Left ventricle myocardium inferior (tissue), 1 donor: ENCODE data around the gene AHR. TPM values are rescaled to one million over a fixed set of nuclear protein-coding genes. Genes with fewer than 3 reads are reported as not detected.
"Not testable (repeated sequence)": the region's sequence is repeated elsewhere in the genome, so short reads cannot be mapped to it uniquely, and the experiment has no call there.

ENCODE experiments used
- DNase-seq: peaks from one replicate; pipeline ENCODE4 v3.0.0-alpha.2; 2020
- H3K27ac ChIP-seq: fragments of 200-600 bp; replicated peaks from 2 replicates; pipeline ENCODE4 v1.8.0; 2021
- H3K27me3 ChIP-seq: fragments of 200-600 bp; 2 replicates; pipeline ENCODE4 v1.8.0; 2021; ENCODE audit warnings: low read depth
- H3K36me3 ChIP-seq: fragments of 200-600 bp; 2 replicates; pipeline ENCODE4 v1.8.0; 2021
- H3K4me1 ChIP-seq: fragments of 200-600 bp; 2 replicates; pipeline ENCODE4 v1.8.0; 2021
- H3K4me3 ChIP-seq: fragments of 200-600 bp; 2 replicates; pipeline ENCODE4 v1.8.0; 2021; ENCODE audit warnings: mild to moderate bottlenecking, moderate library complexity
- H3K9me3 ChIP-seq: fragments of 200-600 bp; replicated peaks from 2 replicates; pipeline ENCODE4 v1.8.0; 2021
- CTCF ChIP-seq: fragments of 200-600 bp; IDR thresholded peaks from 2 replicates; pipeline ENCODE4 v1.8.0; 2021; ENCODE audit warnings: antibody characterized with exemption, mild to moderate bottlenecking, borderline replicate concordance
- intact Hi-C: fragments of 100-400 bp; cut with micrococcal nuclease; formaldehyde crosslinking; loops from one replicate; pipeline ENCODE4 v1.11.0; 2022
- total RNA-seq: library from RNA; stranded (reverse); fragmentation: NEBNext Ultra II Directional; extraction: Animal tissue kit (Norgen Biotek cat#: 25700); gene quantifications from one replicate; pipeline ENCODE4 v1.2.1, GENCODE V29; 2021
- donor health status: DM: no; HTN: yes; CAD: no; lungs with severe emphysema.

Gene AHR
- total RNA-seq, 1 donor from 2014 or later: 24.9 TPM

DNA sequence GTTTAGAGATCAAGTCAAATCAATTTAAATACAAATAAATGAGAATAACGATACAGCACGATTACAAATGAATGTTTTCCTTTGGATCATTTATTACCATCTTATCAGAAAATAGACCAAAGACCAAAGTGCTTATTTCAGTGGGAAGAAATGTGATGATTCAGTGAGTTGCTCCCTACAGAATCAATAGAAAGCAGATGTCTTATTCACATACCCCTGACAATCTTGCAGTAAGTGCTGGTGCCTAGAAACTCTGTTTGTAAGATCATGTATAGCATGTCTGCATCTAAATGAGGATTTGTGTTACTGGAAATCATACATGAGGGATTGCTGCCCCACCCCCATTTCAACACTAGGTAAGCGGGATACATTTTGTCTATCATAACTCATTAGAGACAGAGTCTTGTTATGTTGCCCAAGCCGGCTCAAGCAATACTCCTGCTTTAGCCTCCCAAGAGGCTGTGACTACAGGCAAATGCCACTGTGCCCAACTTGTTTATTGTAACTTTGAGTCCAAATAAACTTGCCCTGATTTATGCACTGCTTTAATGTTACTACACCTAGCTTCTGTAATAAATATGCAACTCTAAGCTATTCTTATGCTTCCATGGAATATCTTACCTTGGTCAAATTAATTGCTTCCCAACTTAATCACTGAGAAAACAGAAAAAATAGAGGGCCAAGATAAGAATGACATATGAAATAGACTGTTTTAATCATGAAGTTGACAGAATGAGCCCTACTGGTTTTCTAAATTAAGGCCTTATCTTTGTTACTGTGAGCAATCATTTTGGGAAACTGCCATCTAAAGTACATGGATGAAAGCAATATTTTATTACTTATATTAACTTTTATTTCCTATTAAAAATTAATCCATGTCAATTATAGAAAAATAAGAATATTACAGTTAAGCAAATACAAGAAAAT, 82.5 kb downstream of the AHR start:
- no peak for TF ChIP-seq CTCF
- intact Hi-C loops: no loop called here
- H3K4me3 ChIP-seq: no peak overlapping the region
- H3K27ac ChIP-seq: no peak overlapping the region
- H3K4me1 ChIP-seq: no peaks in the 10 kb centered on the region
- DNase-seq: no peak
- no peaks in the 10 kb centered on the region for H3K9me3 ChIP-seq
- H3K27me3 ChIP-seq: no peaks in the 10 kb centered on the region
- H3K36me3 ChIP-seq: no peaks in the 10 kb centered on the region

DNA sequence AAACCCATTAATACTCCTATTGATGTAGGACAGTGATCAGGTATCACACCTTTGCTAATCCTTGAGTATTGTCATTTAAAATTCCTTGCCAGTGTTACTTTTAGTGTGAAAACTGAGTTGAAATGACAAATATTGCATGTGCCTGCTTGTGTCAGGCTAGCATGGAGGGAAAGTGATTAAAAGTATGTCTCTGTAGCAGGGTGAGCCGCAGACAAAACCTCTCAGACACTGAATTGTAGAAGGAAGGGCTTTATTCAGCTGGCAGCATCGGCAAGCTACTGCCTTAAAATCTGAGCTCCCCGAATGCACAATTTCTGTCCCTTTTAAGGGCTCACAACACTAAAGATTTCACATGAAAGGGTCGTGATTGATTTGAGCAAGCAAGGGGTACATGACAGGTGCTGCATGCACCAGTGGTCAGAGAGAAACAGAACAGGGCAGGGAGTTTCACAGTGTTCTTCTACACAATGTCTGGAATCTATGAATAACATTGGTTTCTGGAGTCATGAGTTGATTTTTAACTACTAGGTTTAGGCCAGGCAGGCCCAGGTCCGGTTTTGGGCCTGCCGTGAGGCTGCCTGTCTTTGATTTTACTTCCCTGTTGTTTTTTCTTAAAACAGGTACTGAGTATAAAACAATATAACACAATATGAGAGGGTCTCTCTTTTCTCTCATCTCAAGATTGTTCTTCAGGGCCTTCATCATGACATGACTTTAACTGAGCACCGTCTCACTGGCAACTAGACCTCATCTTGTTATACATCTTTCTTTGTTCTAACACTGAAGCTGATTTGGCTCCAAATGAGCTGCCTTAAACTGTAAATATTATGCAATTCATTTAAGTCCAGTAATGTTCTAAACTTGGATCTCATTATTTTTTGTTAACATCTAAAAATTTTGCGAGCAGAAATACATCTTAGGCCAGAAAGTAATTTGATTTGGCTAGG, 84.2 kb downstream of the AHR start:
- H3K27ac ChIP-seq, H3K27me3 ChIP-seq, intact Hi-C loops, H3K4me3 ChIP-seq, H3K9me3 ChIP-seq, DNase-seq, H3K36me3 ChIP-seq, H3K4me1 ChIP-seq: not testable (repeated sequence)

- TF ChIP-seq CTCF: no peak
- Histone ChIP-seq H3K27me3 (no peaks in the 10 kb centered on the region), H3K27ac (no peak overlapping the region), H3K4me3 (no peak overlapping the region), H3K9me3 (no peaks in the 10 kb centered on the region), H3K36me3 (no peaks in the 10 kb centered on the region), H3K4me1 (no peaks in the 10 kb centered on the region)
- no peak for DNase-seq
- intact Hi-C loops: no loop called here
Observed at GRCh38 chr7:17384400-17384799, 85.9 kb downstream of the AHR start.

DNA sequence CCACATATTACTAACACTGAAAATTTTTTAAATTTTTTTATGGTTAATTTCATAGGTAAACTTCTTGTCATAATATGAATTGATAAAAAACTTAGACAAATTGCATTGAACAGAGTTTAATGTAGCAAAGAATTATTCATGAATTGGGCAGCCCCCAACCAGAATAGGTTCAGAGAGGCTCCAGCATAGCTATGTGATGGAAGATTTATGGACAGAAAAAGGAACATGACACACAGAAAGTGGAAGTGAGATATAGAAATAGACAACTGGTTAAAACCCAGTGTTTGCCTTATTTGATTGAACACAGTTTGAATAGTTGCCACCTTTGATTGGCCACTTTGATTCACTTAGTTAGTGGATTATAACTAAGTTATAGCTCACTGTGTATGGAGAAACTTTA, 87.2 kb downstream of the AHR start:
- intact Hi-C loops: no loop called here
- no peak overlapping the region for H3K27ac ChIP-seq

DNA sequence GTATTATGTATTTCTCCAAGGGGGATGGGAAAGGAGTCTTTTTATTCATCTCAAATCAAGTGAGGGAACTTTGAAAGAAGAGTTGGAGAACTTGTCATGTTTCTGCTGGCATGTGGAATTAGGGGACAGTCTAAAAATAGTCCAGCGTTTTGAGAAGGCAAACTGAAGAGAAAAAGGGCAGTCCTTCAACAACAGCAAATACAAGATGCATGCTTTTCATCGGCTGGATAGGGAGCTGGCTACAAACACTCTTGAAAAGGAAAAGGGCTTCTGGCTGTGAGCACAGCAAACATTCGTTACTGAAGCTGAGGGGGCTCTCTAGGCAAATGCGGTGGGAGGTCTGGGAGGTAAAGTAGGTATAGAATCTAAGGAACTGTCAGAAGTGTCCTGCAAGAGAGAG, 91.9 kb downstream of the AHR start:
- Histone ChIP-seq H3K9me3 (peaks cover 11% of the 10 kb centered on the region), H3K36me3 (no peaks in the 10 kb centered on the region), H3K4me1 (no peaks in the 10 kb centered on the region), H3K27me3 (no peaks in the 10 kb centered on the region), H3K4me3 (no peak overlapping the region), H3K27ac (no peak overlapping the region)
- DNase-seq: no peak
- intact Hi-C loops: no loop called here
- TF ChIP-seq CTCF: no peak

More for the DNA sequence above, 87.2 kb downstream of the AHR start:
- no peak for TF ChIP-seq CTCF
- Histone ChIP-seq H3K27me3 (no peaks in the 10 kb centered on the region), H3K4me3 (no peak overlapping the region), H3K36me3 (no peaks in the 10 kb centered on the region), H3K4me1 (no peaks in the 10 kb centered on the region), H3K9me3 (no peaks in the 10 kb centered on the region)
- DNase-seq: no peak
